OCI-LY1 (cell line): ENCODE results near the gene ITIH4.

Experiments used
- H2AFZ ChIP-seq: fragments of 200-600 bp; sonication (generic), shearing (Covaris generic); 2 replicates; pipeline ENCODE4 v1.6.0; 2014; ENCODE audit warnings: antibody characterized with exemption, mild to moderate bottlenecking, low read length
- H3F3A ChIP-seq: fragments of 200-600 bp; sonication (generic), shearing (Covaris generic); 2 replicates; pipeline ENCODE4 v1.6.0; 2014; ENCODE audit warnings: mild to moderate bottlenecking, antibody characterized with exemption, low read length, moderate library complexity; ENCODE audit not compliant: insufficient read depth
- H3K27ac ChIP-seq: fragments of 200-600 bp; sonication (generic); 2 replicates; pipeline ENCODE4 v1.5.1; 2014; ENCODE audit warnings: low read length, mixed run types, mild to moderate bottlenecking, low read depth; ENCODE audit not compliant: poor library complexity, severe bottlenecking
- H3K27me3 ChIP-seq: fragments of 200-600 bp; sonication (generic); 2 replicates; pipeline ENCODE4 v1.6.0; 2014; ENCODE audit warnings: antibody characterized with exemption, mild to moderate bottlenecking, low read length, moderate library complexity; ENCODE audit not compliant: insufficient read depth
- H3K36me3 ChIP-seq: fragments of 200-600 bp; sonication (generic); 2 replicates; pipeline ENCODE4 v1.6.1; 2014; ENCODE audit warnings: mild to moderate bottlenecking, antibody characterized with exemption, low read length, moderate library complexity, mixed read lengths; ENCODE audit not compliant: insufficient read depth
- H3K4me1 ChIP-seq: fragments of 200-600 bp; sonication (generic); 2 replicates; pipeline ENCODE4 v1.5.1; 2014; ENCODE audit warnings: mild to moderate bottlenecking, low read length, moderate library complexity; ENCODE audit not compliant: insufficient read depth, severe bottlenecking
- H3K4me2 ChIP-seq: fragments of 200-600 bp; sonication (generic), shearing (Covaris generic); 2 replicates; pipeline ENCODE4 v1.6.1; 2014; ENCODE audit warnings: low read length
- H3K4me3 ChIP-seq: fragments of 200-600 bp; sonication (generic); 2 replicates; pipeline ENCODE4 v1.5.1; 2014; ENCODE audit warnings: low read length, low read depth, mild to moderate bottlenecking, mixed read lengths; ENCODE audit not compliant: poor library complexity, severe bottlenecking
- H3K79me2 ChIP-seq: fragments of 200-600 bp; shearing (Covaris generic); 2 replicates; pipeline ENCODE4 v1.6.1; 2016; ENCODE audit warnings: mixed run types, low read length, mixed read lengths; ENCODE audit not compliant: insufficient read depth
- H3K9ac ChIP-seq: fragments of 200-600 bp; sonication (generic), shearing (Covaris generic); 2 replicates; pipeline ENCODE4 v1.6.1; 2014; ENCODE audit warnings: mild to moderate bottlenecking, low read length, mixed read lengths
- H3K9me2 ChIP-seq: fragments of 200-600 bp; sonication (generic), shearing (Covaris generic); 2 replicates; pipeline ENCODE4 v1.6.1; 2014; ENCODE audit warnings: low read depth, mild to moderate bottlenecking, low read length, mixed read lengths
- H3K9me3 ChIP-seq: fragments of 200-600 bp; shearing (Covaris generic); 2 replicates; pipeline ENCODE4 v1.6.1; 2014; ENCODE audit warnings: low read length, mixed read lengths
- H4K20me1 ChIP-seq: fragments of 200-600 bp; sonication (generic), shearing (Covaris generic); 2 replicates; pipeline ENCODE4 v1.6.0; 2016; ENCODE audit warnings: mild to moderate bottlenecking, low read length; ENCODE audit not compliant: insufficient read depth
- CTCF ChIP-seq: fragments of 200-600 bp; sonication (generic), shearing (Covaris generic); IDR thresholded peaks from 2 replicates; pipeline ENCODE4 v1.5.1; 2017; ENCODE audit warnings: mild to moderate bottlenecking, antibody characterized with exemption, low read length, moderate library complexity, mixed read lengths
- EZH2 ChIP-seq: fragments of 200-600 bp; sonication (generic), shearing (Covaris generic); IDR thresholded peaks from 2 replicates; pipeline ENCODE4 v1.8.0; 2017; ENCODE audit warnings: borderline replicate concordance, mixed run types, mild to moderate bottlenecking, antibody characterized with exemption, low read length, moderate library complexity, mixed read lengths

ITIH4 gene

GRCh38 chr3:52839268-52839575, 8.8 kb upstream of the ITIH4 start:
- H3K4me2 ChIP-seq, result no peak overlapping the region

DNA sequence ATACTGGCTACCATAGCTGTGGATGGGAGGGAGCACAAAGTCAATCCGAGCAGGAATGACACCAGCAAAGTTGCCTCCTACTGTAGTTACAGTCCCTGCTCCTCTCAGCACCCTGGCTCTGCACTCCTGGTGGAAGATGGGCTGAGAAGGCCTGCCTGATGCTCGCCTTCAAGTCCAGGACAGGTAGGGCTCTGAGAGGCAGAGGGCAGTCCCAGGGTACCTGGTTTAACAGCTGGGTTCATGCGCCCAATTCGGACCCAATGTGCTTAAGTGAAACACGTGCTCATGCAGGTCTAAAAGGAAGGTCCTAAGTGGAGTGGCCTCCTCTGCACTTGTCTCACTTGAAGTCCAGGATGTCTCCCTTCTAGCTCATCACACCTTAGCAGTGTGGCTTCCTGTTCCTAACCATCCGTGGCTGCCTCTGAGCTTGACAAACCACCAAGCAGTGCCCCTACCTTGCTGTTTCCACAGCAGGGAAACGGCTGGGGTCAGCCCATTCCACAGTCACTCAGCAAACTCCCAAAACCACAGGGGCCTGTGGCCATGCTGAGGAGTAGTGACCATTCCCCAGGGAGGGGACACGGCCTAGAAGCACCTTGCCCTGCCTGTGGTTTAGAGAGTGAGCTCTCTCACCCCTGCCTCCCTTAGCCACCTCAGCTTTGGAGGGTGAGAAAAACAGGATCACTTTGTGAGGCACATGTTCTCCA, 8.2 kb upstream of the ITIH4 start:
- no peaks in the 10 kb centered on the region for H3F3A ChIP-seq
- H3K79me2 ChIP-seq, result no peaks in the 10 kb centered on the region
- no peak overlapping the region for H3K9ac ChIP-seq
- no peak for TF ChIP-seq EZH2
- TF ChIP-seq CTCF, result no peak
- H3K36me3 ChIP-seq, result peaks cover 10% of the 10 kb centered on the region; the same call in 1 of the 2 replicates
- no peak overlapping the region for H2AFZ ChIP-seq
- no peak overlapping the region for H3K4me3 ChIP-seq
- H3K4me1 ChIP-seq, result no peaks in the 10 kb centered on the region
- H3K9me3 ChIP-seq, result no peaks in the 10 kb centered on the region
- no peak overlapping the region for H3K27ac ChIP-seq
- no peaks in the 10 kb centered on the region for H3K9me2 ChIP-seq
- H3K27me3 ChIP-seq, result no peaks in the 10 kb centered on the region
- no peak overlapping the region for H3K4me2 ChIP-seq
- H4K20me1 ChIP-seq, result no peaks in the 10 kb centered on the region

More at GRCh38 chr3:52839268-52839575, 8.8 kb upstream of the ITIH4 start:
- Histone ChIP-seq H3K9ac (no peak overlapping the region), H3K4me1 (no peaks in the 10 kb centered on the region), H3K36me3 (peaks cover 10% of the 10 kb centered on the region; the same call in 1 of the 2 replicates), H3K27ac (no peak overlapping the region), H3K9me3 (no peaks in the 10 kb centered on the region), H3K4me3 (no peak overlapping the region), H3K9me2 (no peaks in the 10 kb centered on the region), H3K79me2 (no peaks in the 10 kb centered on the region), H4K20me1 (no peaks in the 10 kb centered on the region), H3F3A (no peaks in the 10 kb centered on the region), H3K27me3 (no peaks in the 10 kb centered on the region), H2AFZ (no peak overlapping the region)
- TF ChIP-seq EZH2 (no peak), CTCF (no peak)

DNA sequence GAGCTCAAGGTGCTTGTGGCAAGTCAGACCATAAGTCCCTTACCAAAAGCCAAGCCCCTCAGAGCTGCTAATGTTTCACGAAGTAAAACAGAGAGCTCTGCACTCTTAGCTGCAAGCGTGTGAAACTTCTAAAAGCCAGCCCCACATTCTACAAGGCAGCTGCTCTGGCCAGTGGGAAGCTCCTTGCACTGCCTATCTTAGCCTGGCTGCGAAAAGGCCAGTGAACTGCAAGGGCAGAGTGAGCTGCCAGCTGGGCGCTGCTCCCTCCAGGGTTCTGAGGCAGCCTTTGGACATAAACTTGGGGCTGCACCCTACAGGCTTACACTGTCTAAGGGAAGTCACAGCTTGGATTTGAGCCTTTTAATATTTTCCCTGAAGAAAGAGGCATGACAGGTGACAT, 6.5 kb upstream of the ITIH4 start:
- no peak overlapping the region for H2AFZ ChIP-seq
- no peak overlapping the region for H3K9ac ChIP-seq
- H3K9me2 ChIP-seq, result no peaks in the 10 kb centered on the region
- H3K9me3 ChIP-seq, result no peaks in the 10 kb centered on the region
- no peak for TF ChIP-seq CTCF
- TF ChIP-seq EZH2, result no peak
- H3K36me3 ChIP-seq, result peaks cover 5% of the 10 kb centered on the region; the same call in 1 of the 2 replicates
- H3K79me2 ChIP-seq, result no peaks in the 10 kb centered on the region
- H3K27ac ChIP-seq, result no peak overlapping the region
- H4K20me1 ChIP-seq, result no peaks in the 10 kb centered on the region
- H3F3A ChIP-seq, result no peaks in the 10 kb centered on the region
- H3K4me3 ChIP-seq, result no peak overlapping the region
- no peaks in the 10 kb centered on the region for H3K27me3 ChIP-seq
- H3K4me2 ChIP-seq, result no peak overlapping the region
- no peaks in the 10 kb centered on the region for H3K4me1 ChIP-seq
